Mucosa of stomach (tissue), 1 donor: ENCODE measurements around the gene GDPD5.
A peak's percentile ranks its signal among the peaks of the same experiment; 100 is the strongest.

Source experiments
- H3K27me3 ChIP-seq: one replicate; pipeline ENCODE4 v1.7.0; 2013; ENCODE audit warnings: mild to moderate bottlenecking, low read length; ENCODE audit not compliant: control insufficient read depth, insufficient read depth
- H3K36me3 ChIP-seq: one replicate; pipeline ENCODE4 v1.7.0; 2013; ENCODE audit warnings: low read length; ENCODE audit not compliant: control insufficient read depth, insufficient read depth
- H3K4me1 ChIP-seq: one replicate; pipeline ENCODE4 v1.7.0; 2013; ENCODE audit warnings: mild to moderate bottlenecking, low read length; ENCODE audit not compliant: control insufficient read depth, insufficient read depth
- H3K4me3 ChIP-seq: one replicate; pipeline ENCODE4 v1.7.0; 2013; ENCODE audit warnings: low read length
- H3K9ac ChIP-seq: one replicate; pipeline ENCODE4 v1.7.0; 2013; ENCODE audit warnings: mild to moderate bottlenecking, low read length, moderate library complexity
- H3K9me3 ChIP-seq: one replicate; pipeline ENCODE4 v1.7.0; 2013; ENCODE audit warnings: mild to moderate bottlenecking, low read length, moderate library complexity; ENCODE audit not compliant: control insufficient read depth
- donor health status: Pancreatic carcinoma.

The GDPD5 gene

DNA sequence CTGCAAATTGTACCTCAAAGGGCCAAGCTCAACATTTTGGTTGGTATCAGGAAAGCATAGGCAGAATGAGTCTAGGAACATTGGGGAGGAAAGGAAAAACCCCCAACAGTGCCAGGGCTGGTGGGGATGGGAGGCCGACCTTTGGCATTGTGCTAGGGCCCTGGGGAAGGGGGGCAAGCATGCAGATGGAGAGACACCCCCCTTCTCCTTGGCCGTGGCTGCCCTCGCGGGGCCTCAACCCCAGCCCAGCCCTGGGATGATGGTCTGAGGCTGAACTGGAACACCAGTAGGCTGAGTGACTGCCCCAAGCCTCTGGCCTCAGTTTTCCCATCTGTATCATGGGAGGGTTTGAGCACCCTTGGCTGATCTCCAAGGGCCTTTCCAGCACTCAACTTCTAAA is 40.0 kb downstream of the GDPD5 start:
- Histone ChIP-seq H3K9ac (no peak overlapping the region), H3K27me3 (no peaks in the 10 kb centered on the region), H3K4me1 (no peaks in the 10 kb centered on the region), H3K4me3 (no peak overlapping the region), H3K36me3 (no peaks in the 10 kb centered on the region), H3K9me3 (no peaks in the 10 kb centered on the region)

DNA sequence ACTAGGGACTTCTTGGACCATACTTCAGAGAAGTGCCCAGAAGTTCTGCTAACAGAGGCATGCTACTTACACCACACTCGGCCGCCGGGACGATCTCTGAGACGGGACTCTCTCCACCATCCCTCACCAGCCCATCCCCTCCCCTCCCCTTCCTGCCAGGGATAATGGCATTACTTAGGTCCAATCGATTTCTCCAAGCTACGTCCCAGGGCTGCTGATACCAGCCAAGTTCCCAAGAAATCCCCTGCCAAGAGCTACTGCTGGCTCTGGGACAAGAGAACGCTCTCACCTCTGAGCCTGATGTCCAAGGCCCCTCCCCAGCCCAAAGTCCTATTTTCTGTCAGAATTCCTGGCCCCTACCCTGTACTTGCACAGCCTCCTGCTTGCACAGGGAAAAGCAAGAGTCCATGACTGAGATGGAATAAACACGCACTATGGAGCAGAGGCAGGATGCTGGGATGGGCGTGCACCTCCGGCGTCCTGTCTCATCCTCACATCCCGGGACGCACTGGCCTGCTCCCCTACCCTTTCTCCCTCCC is 42.7 kb downstream of the GDPD5 start:
- H3K9me3 ChIP-seq: no peaks in the 10 kb centered on the region
- no peaks in the 10 kb centered on the region for H3K36me3 ChIP-seq
- H3K4me3 ChIP-seq: no peak overlapping the region
- H3K9ac ChIP-seq: no peak overlapping the region
- no peaks in the 10 kb centered on the region for H3K4me1 ChIP-seq
- H3K27me3 ChIP-seq: no peaks in the 10 kb centered on the region

DNA sequence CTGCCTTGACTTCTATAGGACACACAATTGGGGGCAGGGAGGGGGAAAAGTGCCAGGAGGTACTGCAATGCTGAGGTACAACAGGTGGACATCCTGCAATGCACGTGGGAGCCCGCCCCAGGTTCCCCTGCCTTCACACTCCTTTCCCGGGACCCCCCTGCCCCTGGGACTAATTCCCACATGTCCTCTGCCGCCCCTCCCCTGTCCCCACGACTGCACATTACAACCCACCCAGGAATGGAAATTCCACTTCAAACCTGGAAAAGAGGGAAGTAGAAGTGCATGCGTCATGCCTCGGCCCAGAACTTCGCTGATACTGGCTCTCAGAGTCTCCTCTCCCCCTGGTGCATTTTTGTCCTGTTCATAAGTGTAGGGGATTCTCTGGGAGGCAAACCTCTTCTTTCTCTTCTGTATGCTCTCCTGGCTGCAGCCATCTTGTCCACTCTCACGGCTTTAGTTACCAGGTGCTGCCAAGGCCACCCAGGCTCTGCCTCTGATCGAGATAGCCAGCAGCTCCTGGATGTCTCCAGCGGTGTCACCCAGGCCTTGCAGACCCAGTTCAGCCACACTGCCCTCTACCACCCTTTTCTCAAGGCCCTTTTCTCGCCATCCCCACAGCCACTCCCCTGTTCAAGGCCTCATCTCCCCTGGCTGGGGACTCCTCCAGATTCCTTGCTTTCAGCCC is 43.7 kb downstream of the GDPD5 start:
- Histone ChIP-seq H3K9me3 (no peaks in the 10 kb centered on the region), H3K4me1 (no peaks in the 10 kb centered on the region), H3K36me3 (no peaks in the 10 kb centered on the region), H3K4me3 (no peak overlapping the region), H3K27me3 (no peaks in the 10 kb centered on the region), H3K9ac (no peak overlapping the region)

- Histone ChIP-seq H3K36me3 (no peaks in the 10 kb centered on the region), H3K4me3 (no peak overlapping the region), H3K9ac (no peak overlapping the region), H3K27me3 (no peaks in the 10 kb centered on the region), H3K4me1 (no peaks in the 10 kb centered on the region), H3K9me3 (no peaks in the 10 kb centered on the region)
These were observed 44.4 kb downstream of the GDPD5 start for GRCh38 chr11:75481223-75481921.

DNA sequence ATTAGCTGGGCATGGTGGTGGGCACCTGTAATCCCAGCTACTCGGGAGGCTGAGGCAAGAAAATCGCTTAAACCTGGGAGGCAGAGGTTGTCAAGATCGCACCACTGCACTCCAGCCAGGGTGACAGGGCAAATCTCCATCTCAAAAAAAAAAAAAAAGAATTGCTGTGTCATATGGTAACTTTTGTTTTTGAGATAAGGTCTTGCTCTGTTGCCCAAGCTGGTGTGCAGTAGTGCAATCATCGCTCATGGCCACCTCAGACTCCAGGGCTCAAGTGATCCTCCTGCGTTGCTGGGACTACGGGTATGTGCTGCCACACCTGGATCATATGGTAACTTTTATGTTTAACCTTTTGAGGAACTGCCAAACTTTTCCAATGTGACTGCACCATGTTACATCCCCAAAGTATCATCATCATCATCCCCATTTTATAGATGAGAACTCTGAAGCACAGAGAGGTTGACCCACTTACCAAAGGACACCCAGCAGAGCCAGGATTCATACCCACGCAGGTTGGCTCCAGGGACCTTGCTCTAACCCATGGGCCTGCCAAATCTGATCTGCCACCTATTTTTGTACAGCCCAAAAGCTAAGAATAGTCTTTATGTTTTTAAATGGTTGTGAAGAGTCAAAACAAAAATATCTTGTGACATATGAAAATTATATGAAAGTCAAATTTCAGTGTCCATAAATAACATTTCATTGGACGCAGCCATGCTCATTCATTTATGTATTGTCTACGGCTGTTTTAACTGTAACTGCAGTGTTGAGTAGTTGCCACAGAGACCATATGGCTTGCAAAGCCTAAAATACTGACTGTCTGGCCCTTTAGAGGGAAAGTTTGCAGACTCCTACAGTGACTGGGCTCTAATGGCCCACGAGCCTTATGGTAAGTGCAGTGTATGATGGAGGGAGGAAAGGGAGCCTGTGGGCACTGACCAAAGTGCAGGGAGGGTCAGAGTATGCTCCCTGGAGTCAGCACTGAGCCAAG is 45.3 kb downstream of the GDPD5 start:
- Histone ChIP-seq H3K4me1 (peaks cover 6% of the 10 kb centered on the region), H3K9ac (no peak overlapping the region), H3K36me3 (no peaks in the 10 kb centered on the region), H3K27me3 (no peaks in the 10 kb centered on the region), H3K4me3 (no peak overlapping the region), H3K9me3 (no peaks in the 10 kb centered on the region)

DNA sequence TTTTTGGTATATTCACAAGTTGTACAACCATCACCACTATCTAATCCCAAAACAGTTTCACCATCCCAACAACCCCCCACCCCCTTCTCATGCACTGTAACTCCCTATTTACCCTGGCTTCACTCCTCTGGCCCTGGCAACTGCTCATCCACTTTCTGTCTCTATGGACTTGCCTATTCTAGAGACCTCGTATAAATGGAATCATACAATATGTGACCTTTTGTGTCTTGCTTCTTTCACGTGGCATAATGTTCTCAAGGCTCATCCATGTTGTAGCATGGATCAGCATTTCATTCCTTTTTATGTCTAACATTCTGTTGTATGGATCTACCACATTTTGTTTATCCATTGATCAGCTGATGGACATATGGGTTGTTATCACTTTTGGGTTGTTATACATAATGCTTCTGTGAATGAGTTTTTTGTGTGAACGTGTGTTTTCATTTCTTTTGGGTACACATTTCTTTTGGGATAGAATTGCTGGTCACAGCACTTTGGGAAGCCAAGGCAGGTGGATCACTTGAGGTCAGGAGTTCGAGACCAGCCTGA is 46.1 kb downstream of the GDPD5 start:
- H3K9me3 ChIP-seq: no peaks in the 10 kb centered on the region
- no peaks in the 10 kb centered on the region for H3K27me3 ChIP-seq
- no peaks in the 10 kb centered on the region for H3K36me3 ChIP-seq
- H3K4me3 ChIP-seq: no peak overlapping the region
- no peak overlapping the region for H3K9ac ChIP-seq
- H3K4me1 ChIP-seq: peaks cover 12% of the 10 kb centered on the region

DNA sequence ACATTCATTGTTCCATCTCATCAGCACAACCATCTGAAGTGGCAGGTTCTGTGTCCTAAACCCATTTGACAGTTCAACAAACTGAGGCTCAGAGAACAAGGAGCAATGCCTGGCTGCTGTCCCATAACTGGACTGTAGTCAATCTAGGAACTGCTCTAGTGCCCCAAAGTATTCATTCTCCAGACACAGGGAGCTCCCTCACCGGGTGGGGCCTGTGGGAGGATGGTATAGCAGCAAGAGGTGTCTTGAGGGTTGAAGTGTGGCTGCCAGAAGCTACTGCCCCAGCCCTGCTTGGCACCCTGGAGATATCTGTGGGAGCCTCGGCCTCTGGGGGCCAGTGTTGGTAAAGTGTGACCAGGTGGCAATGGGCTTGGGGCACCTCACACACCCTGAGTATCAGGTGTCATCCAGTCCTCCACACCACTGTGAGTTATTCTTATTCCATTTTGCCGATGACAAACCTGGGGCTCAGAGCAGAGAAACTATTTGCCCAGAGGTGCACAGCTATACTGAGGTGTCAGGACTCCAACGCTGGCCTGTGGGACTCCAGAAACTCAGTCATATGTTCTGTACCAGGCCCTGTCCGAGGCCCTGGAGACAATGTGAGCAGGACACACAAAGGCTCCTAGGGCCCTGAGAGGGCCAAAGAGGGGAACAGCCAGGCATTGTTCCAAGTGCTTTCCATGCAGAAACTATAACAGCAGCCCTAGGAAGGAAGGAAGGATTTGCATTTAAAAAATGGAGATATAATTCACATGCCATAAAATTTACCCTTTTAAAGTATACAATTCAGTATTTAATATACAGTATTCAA is 46.8 kb downstream of the GDPD5 start:
- Histone ChIP-seq H3K36me3 (no peaks in the 10 kb centered on the region), H3K9ac (no peak overlapping the region), H3K4me1 (peaks cover 18% of the 10 kb centered on the region), H3K9me3 (no peaks in the 10 kb centered on the region), H3K4me3 (no peak overlapping the region), H3K27me3 (no peaks in the 10 kb centered on the region)

GRCh38 chr11:75477614-75477935 is 48.2 kb downstream of the GDPD5 start:
- no peak overlapping the region for H3K9ac ChIP-seq
- peaks cover 18% of the 10 kb centered on the region for H3K4me1 ChIP-seq
- H3K36me3 ChIP-seq: no peaks in the 10 kb centered on the region
- H3K27me3 ChIP-seq: no peaks in the 10 kb centered on the region
- no peak overlapping the region for H3K4me3 ChIP-seq
- H3K9me3 ChIP-seq: no peaks in the 10 kb centered on the region

- Histone ChIP-seq H3K9me3 (no peaks in the 10 kb centered on the region), H3K9ac (peak overlapping the region; percentile 26), H3K36me3 (no peaks in the 10 kb centered on the region), H3K4me1 (peaks cover 18% of the 10 kb centered on the region), H3K4me3 (no peak overlapping the region), H3K27me3 (no peaks in the 10 kb centered on the region)
These were observed 48.8 kb downstream of the GDPD5 start for GRCh38 chr11:75476739-75477613.

- H3K4me3 ChIP-seq: no peak overlapping the region
- H3K27me3 ChIP-seq: no peaks in the 10 kb centered on the region
- H3K4me1 ChIP-seq: peaks cover 18% of the 10 kb centered on the region
- H3K9ac ChIP-seq: no peak overlapping the region
- no peaks in the 10 kb centered on the region for H3K36me3 ChIP-seq
- H3K9me3 ChIP-seq: no peaks in the 10 kb centered on the region
These were observed 49.7 kb downstream of the GDPD5 start for GRCh38 chr11:75475767-75476650.
